Measurements from ENCODE around the gene MEGF11.
"Not testable (repeated sequence)": the region's sequence is repeated elsewhere in the genome, so short reads cannot be mapped to it uniquely, and the experiment has no call there.

MEGF11 gene

GRCh38 chr15:66021496-66022162 is 231.9 kb downstream of the MEGF11 start:
- no peak for DNase-seq

GRCh38 chr15:66019826-66020398 is 233.6 kb downstream of the MEGF11 start:
- no peak for DNase-seq

- DNase-seq = no peak
Observed at GRCh38 chr15:66019368-66019767, 234.2 kb downstream of the MEGF11 start.

GRCh38 chr15:66018488-66018797 is 235.1 kb downstream of the MEGF11 start:
- no peak for DNase-seq

- no peak for DNase-seq
Observed at GRCh38 chr15:66017792-66018487, 235.6 kb downstream of the MEGF11 start.

- DNase-seq = no peak
Observed at GRCh38 chr15:66017000-66017399, 236.6 kb downstream of the MEGF11 start.

GRCh38 chr15:66016199-66016598 is 237.4 kb downstream of the MEGF11 start:
- no peak for DNase-seq

GRCh38 chr15:66014635-66015182 is 238.8 kb downstream of the MEGF11 start:
- DNase-seq = peak; percentile 70

GRCh38 chr15:66014022-66014421 is 239.5 kb downstream of the MEGF11 start:
- no peak for DNase-seq

GRCh38 chr15:66008940-66009562 is 244.5 kb downstream of the MEGF11 start:
- DNase-seq = no peak

- no peak for DNase-seq
Observed at GRCh38 chr15:66007663-66008262, 245.8 kb downstream of the MEGF11 start.

- no peak for DNase-seq
Observed at GRCh38 chr15:66006986-66007385, 246.6 kb downstream of the MEGF11 start.

- no peak for DNase-seq
Observed at GRCh38 chr15:66004618-66005262, 248.8 kb downstream of the MEGF11 start.

GRCh38 chr15:66003129-66003528 is 250.4 kb downstream of the MEGF11 start:
- DNase-seq = not testable (repeated sequence)

GRCh38 chr15:66001717-66002426 is 251.7 kb downstream of the MEGF11 start:
- no peak for DNase-seq

GRCh38 chr15:66001042-66001441 is 252.5 kb downstream of the MEGF11 start:
- no peak for DNase-seq

GRCh38 chr15:65998486-65998885 is 255.1 kb downstream of the MEGF11 start:
- no peak for DNase-seq

GRCh38 chr15:65996901-65997300 is 256.6 kb downstream of the MEGF11 start:
- no peak for DNase-seq

GRCh38 chr15:65994832-65995231 is 258.7 kb downstream of the MEGF11 start:
- no peak for DNase-seq

GRCh38 chr15:65993762-65994161 is 259.8 kb downstream of the MEGF11 start:
- DNase-seq = no peak

- peak; percentile 65 for DNase-seq
Observed at GRCh38 chr15:65993236-65993635, 260.3 kb downstream of the MEGF11 start.

Measured in SHP77 treated with DMSO at 0.1 percent for 48 hours (cell line).